Activated naive CD8-positive, alpha-beta T cell (primary cell): ENCODE data around the gene B4GALT5.
A peak's percentile ranks its signal among the peaks of the same experiment; 100 is the strongest.
"Not testable (repeated sequence)": the region's sequence is repeated elsewhere in the genome, so short reads cannot be mapped to it uniquely, and the experiment has no call there.

ENCODE experiments used
- H3K27ac Mint-ChIP-seq: one replicate; pipeline ENCODE4 v1.8.0; 2021; ENCODE audit warnings: mixed read lengths
- H3K27me3 Mint-ChIP-seq: one replicate; pipeline ENCODE4 v1.8.0; 2021; ENCODE audit warnings: mixed read lengths
- H3K36me3 Mint-ChIP-seq: one replicate; pipeline ENCODE4 v1.8.0; 2021; ENCODE audit warnings: mixed read lengths
- H3K4me1 Mint-ChIP-seq: one replicate; pipeline ENCODE4 v1.8.0; 2021; ENCODE audit warnings: low read depth, mixed read lengths
- H3K4me3 Mint-ChIP-seq: one replicate; pipeline ENCODE4 v1.8.0; 2021; ENCODE audit warnings: mild to moderate bottlenecking, mixed read lengths
- H3K9me3 Mint-ChIP-seq: one replicate; pipeline ENCODE4 v1.8.0; 2021; ENCODE audit warnings: low read depth, mixed read lengths

Gene B4GALT5

GRCh38 chr20:49713753-49714712 lies at the start of gene B4GALT5:
Gene B4GALT5 (minus strand): TSS chr20:49713878. CDS start chr20:49713690, 188 bp downstream.
- Mint-ChIP-seq H3K27me3 (no peaks in the 10 kb centered on the region), H3K27ac (peak within 1 kb of the TSS; percentile 89), H3K4me3 (peak within 1 kb of the TSS; percentile 94), H3K9me3 (no peaks in the 10 kb centered on the region), H3K4me1 (peaks cover 41% of the 10 kb centered on the region), H3K36me3 (no peaks in the 10 kb centered on the region)

- H3K9me3 Mint-ChIP-seq = no peaks in the 10 kb centered on the region
- no peaks in the 10 kb centered on the region for H3K36me3 Mint-ChIP-seq
- peaks cover 19% of the 10 kb centered on the region for H3K27me3 Mint-ChIP-seq
- no peak overlapping the region for H3K4me3 Mint-ChIP-seq
- peaks cover 11% of the 10 kb centered on the region for H3K4me1 Mint-ChIP-seq
- H3K27ac Mint-ChIP-seq = no peak overlapping the region
These were observed 49.5 kb upstream of the B4GALT5 start for GRCh38 chr20:49762940-49763766.

- not testable (repeated sequence) for H3K4me3 Mint-ChIP-seq, H3K36me3 Mint-ChIP-seq, H3K9me3 Mint-ChIP-seq, H3K27ac Mint-ChIP-seq, H3K4me1 Mint-ChIP-seq
- H3K27me3 Mint-ChIP-seq = peaks cover 20% of the 10 kb centered on the region
These were observed 48.2 kb upstream of the B4GALT5 start for GRCh38 chr20:49761888-49762287.

GRCh38 chr20:49759266-49759950 lies 45.7 kb upstream of the B4GALT5 start:
- Mint-ChIP-seq H3K27me3 (peaks cover 9% of the 10 kb centered on the region), H3K36me3 (peaks cover 2% of the 10 kb centered on the region), H3K27ac (no peak overlapping the region)

GRCh38 chr20:49758781-49759180 lies 45.1 kb upstream of the B4GALT5 start:
- no peaks in the 10 kb centered on the region for H3K9me3 Mint-ChIP-seq
- H3K36me3 Mint-ChIP-seq = peaks cover 2% of the 10 kb centered on the region
- H3K27ac Mint-ChIP-seq = no peak overlapping the region
- no peak overlapping the region for H3K4me3 Mint-ChIP-seq
- peaks cover 3% of the 10 kb centered on the region for H3K4me1 Mint-ChIP-seq
- H3K27me3 Mint-ChIP-seq = peaks cover 9% of the 10 kb centered on the region

More at GRCh38 chr20:49759266-49759950, 45.7 kb upstream of the B4GALT5 start:
- no peaks in the 10 kb centered on the region for H3K9me3 Mint-ChIP-seq
- peaks cover 3% of the 10 kb centered on the region for H3K4me1 Mint-ChIP-seq
- H3K4me3 Mint-ChIP-seq = no peak overlapping the region

GRCh38 chr20:49757597-49757996 lies 43.9 kb upstream of the B4GALT5 start:
- H3K27me3 Mint-ChIP-seq = peaks cover 12% of the 10 kb centered on the region
- H3K4me1 Mint-ChIP-seq = peaks cover 3% of the 10 kb centered on the region
- H3K4me3 Mint-ChIP-seq = no peak overlapping the region
- no peaks in the 10 kb centered on the region for H3K9me3 Mint-ChIP-seq
- peaks cover 2% of the 10 kb centered on the region for H3K36me3 Mint-ChIP-seq
- H3K27ac Mint-ChIP-seq = no peak overlapping the region

GRCh38 chr20:49756241-49756640 lies 42.6 kb upstream of the B4GALT5 start:
- Mint-ChIP-seq H3K4me3 (no peak overlapping the region), H3K27ac (no peak overlapping the region), H3K27me3 (peaks cover 12% of the 10 kb centered on the region), H3K4me1 (peaks cover 4% of the 10 kb centered on the region), H3K9me3 (no peaks in the 10 kb centered on the region), H3K36me3 (peaks cover 2% of the 10 kb centered on the region)

GRCh38 chr20:49754596-49754995 lies 40.9 kb upstream of the B4GALT5 start:
- Mint-ChIP-seq H3K27ac (no peak overlapping the region), H3K27me3 (peaks cover 10% of the 10 kb centered on the region)

GRCh38 chr20:49753133-49753532 lies 39.5 kb upstream of the B4GALT5 start:
- Mint-ChIP-seq H3K9me3 (no peaks in the 10 kb centered on the region), H3K27me3 (peaks cover 10% of the 10 kb centered on the region), H3K4me3 (no peak overlapping the region), H3K4me1 (peaks cover 12% of the 10 kb centered on the region), H3K27ac (no peak overlapping the region), H3K36me3 (peaks cover 2% of the 10 kb centered on the region)

More at GRCh38 chr20:49754596-49754995, 40.9 kb upstream of the B4GALT5 start:
- no peak overlapping the region for H3K4me3 Mint-ChIP-seq
- peaks cover 2% of the 10 kb centered on the region for H3K36me3 Mint-ChIP-seq
- peaks cover 12% of the 10 kb centered on the region for H3K4me1 Mint-ChIP-seq
- no peaks in the 10 kb centered on the region for H3K9me3 Mint-ChIP-seq

GRCh38 chr20:49752201-49752903 lies 38.7 kb upstream of the B4GALT5 start:
- H3K9me3 Mint-ChIP-seq = no peaks in the 10 kb centered on the region
- peaks cover 8% of the 10 kb centered on the region for H3K27me3 Mint-ChIP-seq
- no peak overlapping the region for H3K4me3 Mint-ChIP-seq
- H3K27ac Mint-ChIP-seq = no peak overlapping the region
- H3K4me1 Mint-ChIP-seq = peaks cover 12% of the 10 kb centered on the region
- no peaks in the 10 kb centered on the region for H3K36me3 Mint-ChIP-seq

- Mint-ChIP-seq H3K9me3 (no peaks in the 10 kb centered on the region), H3K27ac (no peak overlapping the region), H3K27me3 (peaks cover 5% of the 10 kb centered on the region), H3K36me3 (no peaks in the 10 kb centered on the region), H3K4me3 (no peak overlapping the region), H3K4me1 (peaks cover 12% of the 10 kb centered on the region)
These were observed 37.7 kb upstream of the B4GALT5 start for GRCh38 chr20:49751397-49751736.

GRCh38 chr20:49750611-49751396 lies 37.1 kb upstream of the B4GALT5 start:
- peaks cover 9% of the 10 kb centered on the region for H3K4me1 Mint-ChIP-seq
- no peaks in the 10 kb centered on the region for H3K36me3 Mint-ChIP-seq
- H3K9me3 Mint-ChIP-seq = no peaks in the 10 kb centered on the region
- H3K4me3 Mint-ChIP-seq = no peak overlapping the region
- H3K27me3 Mint-ChIP-seq = peaks cover 5% of the 10 kb centered on the region
- no peak overlapping the region for H3K27ac Mint-ChIP-seq

GRCh38 chr20:49749625-49750024 lies 35.9 kb upstream of the B4GALT5 start:
- no peaks in the 10 kb centered on the region for H3K36me3 Mint-ChIP-seq
- no peaks in the 10 kb centered on the region for H3K9me3 Mint-ChIP-seq
- H3K4me1 Mint-ChIP-seq = peaks cover 9% of the 10 kb centered on the region
- peaks cover 7% of the 10 kb centered on the region for H3K27me3 Mint-ChIP-seq
- H3K27ac Mint-ChIP-seq = no peak overlapping the region
- H3K4me3 Mint-ChIP-seq = no peak overlapping the region

GRCh38 chr20:49748525-49748838 lies 34.8 kb upstream of the B4GALT5 start:
- Mint-ChIP-seq H3K27ac (no peak overlapping the region), H3K9me3 (no peaks in the 10 kb centered on the region)

More at GRCh38 chr20:49748525-49748838, 34.8 kb upstream of the B4GALT5 start:
- Mint-ChIP-seq H3K4me1 (peaks cover 9% of the 10 kb centered on the region), H3K4me3 (no peak overlapping the region), H3K36me3 (no peaks in the 10 kb centered on the region), H3K27me3 (peaks cover 5% of the 10 kb centered on the region)
